WERI-Rb-1 (cell line): ENCODE measurements around the gene DOCK7.

Experiments used
- DNase-seq: peaks from one replicate; pipeline ENCODE4 v3.0.0-alpha.2; 2020
- H3K27ac ChIP-seq: fragments of 250-450 bp; sonication (Bioruptor Pico); 2 replicates; pipeline ENCODE4 v1.5.1; 2020; ENCODE audit warnings: mild to moderate bottlenecking, moderate library complexity
- H3K27me3 ChIP-seq: fragments of 250-450 bp; sonication (Bioruptor Pico); 2 replicates; pipeline ENCODE4 v1.5.1; 2021; ENCODE audit warnings: mild to moderate bottlenecking, low read depth, moderate library complexity; ENCODE audit not compliant: insufficient read depth, severe bottlenecking
- H3K36me3 ChIP-seq: fragments of 250-450 bp; sonication (Bioruptor Pico); 2 replicates; pipeline ENCODE4 v1.5.1; 2020; ENCODE audit warnings: mild to moderate bottlenecking, moderate library complexity
- H3K4me3 ChIP-seq: 2 replicates; pipeline ENCODE4 v1.5.1; 2011; ENCODE audit warnings: low read depth, mild to moderate bottlenecking, control low read depth, low read length
- H3K9me3 ChIP-seq: fragments of 250-450 bp; sonication (Bioruptor Pico); 2 replicates; pipeline ENCODE4 v1.5.1; 2021; ENCODE audit warnings: mild to moderate bottlenecking, moderate library complexity; ENCODE audit not compliant: severe bottlenecking
- TF ChIP-seq, protein P1 (sequence below): IDR thresholded peaks from 2 replicates; pipeline ENCODE4 v1.5.1; 2011; ENCODE audit warnings: low read depth, mild to moderate bottlenecking, control low read depth, inconsistent platforms, low read length

DOCK7 gene

DNA sequence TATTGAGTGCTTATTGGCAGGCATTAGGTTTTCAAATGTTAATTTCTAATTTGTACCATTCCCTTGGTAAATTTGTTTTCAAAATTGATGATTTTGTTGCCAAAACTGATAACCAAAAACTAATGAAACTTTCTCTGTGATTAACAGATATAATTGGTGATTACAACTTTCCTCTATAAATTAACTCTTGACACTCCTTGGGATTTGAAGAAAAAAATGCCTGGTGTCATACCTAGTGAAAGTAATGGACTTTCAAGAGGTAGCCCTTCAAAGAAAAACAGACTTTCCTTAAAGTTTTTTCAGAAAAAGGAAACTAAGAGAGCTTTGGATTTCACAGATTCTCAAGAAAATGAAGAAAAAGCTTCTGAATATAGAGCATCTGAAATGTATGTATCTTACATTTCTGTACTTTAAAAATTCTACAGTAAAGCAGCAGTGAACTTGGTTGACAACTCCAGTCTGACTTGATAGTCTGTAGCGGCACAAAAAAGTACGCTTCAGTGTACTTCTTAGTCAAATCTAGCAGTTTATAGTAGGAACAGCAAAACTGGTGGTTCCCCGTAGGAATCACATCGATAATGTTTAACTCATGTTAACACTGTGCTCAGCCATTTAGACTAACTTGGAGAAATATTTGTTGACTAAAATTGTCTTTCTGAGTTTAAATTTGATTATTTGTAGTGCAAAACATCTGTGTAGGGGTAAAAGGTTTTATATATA, 248.4 kb downstream of the DOCK7 start:
- TF ChIP-seq, protein P1, sequence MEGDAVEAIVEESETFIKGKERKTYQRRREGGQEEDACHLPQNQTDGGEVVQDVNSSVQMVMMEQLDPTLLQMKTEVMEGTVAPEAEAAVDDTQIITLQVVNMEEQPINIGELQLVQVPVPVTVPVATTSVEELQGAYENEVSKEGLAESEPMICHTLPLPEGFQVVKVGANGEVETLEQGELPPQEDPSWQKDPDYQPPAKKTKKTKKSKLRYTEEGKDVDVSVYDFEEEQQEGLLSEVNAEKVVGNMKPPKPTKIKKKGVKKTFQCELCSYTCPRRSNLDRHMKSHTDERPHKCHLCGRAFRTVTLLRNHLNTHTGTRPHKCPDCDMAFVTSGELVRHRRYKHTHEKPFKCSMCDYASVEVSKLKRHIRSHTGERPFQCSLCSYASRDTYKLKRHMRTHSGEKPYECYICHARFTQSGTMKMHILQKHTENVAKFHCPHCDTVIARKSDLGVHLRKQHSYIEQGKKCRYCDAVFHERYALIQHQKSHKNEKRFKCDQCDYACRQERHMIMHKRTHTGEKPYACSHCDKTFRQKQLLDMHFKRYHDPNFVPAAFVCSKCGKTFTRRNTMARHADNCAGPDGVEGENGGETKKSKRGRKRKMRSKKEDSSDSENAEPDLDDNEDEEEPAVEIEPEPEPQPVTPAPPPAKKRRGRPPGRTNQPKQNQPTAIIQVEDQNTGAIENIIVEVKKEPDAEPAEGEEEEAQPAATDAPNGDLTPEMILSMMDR, result no peak
- no peak for DNase-seq
- Histone ChIP-seq H3K27me3 (no peaks in the 10 kb centered on the region), H3K9me3 (no peaks in the 10 kb centered on the region), H3K4me3 (peak overlapping the region; percentile 7; the same call in 1 of the 2 replicates), H3K27ac (no peak overlapping the region), H3K36me3 (peaks cover 68% of the 10 kb centered on the region)

- H3K9me3 ChIP-seq, result no peaks in the 10 kb centered on the region
- TF ChIP-seq, protein P1, result no peak
- H3K27ac ChIP-seq, result peak overlapping the region; percentile 100
- no peaks in the 10 kb centered on the region for H3K27me3 ChIP-seq
- peak overlapping the region; percentile 93 for H3K4me3 ChIP-seq
- DNase-seq, result no peak
- H3K36me3 ChIP-seq, result peaks cover 51% of the 10 kb centered on the region
Measured at GRCh38 chr1:62438163-62438562, 250.0 kb downstream of the DOCK7 start.

- Histone ChIP-seq H3K27me3 (no peaks in the 10 kb centered on the region), H3K36me3 (peaks cover 44% of the 10 kb centered on the region), H3K4me3 (peak overlapping the region; percentile 93), H3K9me3 (no peaks in the 10 kb centered on the region), H3K27ac (peak overlapping the region; percentile 100)
- TF ChIP-seq, protein P1, result no peak
- no peak for DNase-seq
Measured at GRCh38 chr1:62437273-62437940, 250.8 kb downstream of the DOCK7 start.

DNA sequence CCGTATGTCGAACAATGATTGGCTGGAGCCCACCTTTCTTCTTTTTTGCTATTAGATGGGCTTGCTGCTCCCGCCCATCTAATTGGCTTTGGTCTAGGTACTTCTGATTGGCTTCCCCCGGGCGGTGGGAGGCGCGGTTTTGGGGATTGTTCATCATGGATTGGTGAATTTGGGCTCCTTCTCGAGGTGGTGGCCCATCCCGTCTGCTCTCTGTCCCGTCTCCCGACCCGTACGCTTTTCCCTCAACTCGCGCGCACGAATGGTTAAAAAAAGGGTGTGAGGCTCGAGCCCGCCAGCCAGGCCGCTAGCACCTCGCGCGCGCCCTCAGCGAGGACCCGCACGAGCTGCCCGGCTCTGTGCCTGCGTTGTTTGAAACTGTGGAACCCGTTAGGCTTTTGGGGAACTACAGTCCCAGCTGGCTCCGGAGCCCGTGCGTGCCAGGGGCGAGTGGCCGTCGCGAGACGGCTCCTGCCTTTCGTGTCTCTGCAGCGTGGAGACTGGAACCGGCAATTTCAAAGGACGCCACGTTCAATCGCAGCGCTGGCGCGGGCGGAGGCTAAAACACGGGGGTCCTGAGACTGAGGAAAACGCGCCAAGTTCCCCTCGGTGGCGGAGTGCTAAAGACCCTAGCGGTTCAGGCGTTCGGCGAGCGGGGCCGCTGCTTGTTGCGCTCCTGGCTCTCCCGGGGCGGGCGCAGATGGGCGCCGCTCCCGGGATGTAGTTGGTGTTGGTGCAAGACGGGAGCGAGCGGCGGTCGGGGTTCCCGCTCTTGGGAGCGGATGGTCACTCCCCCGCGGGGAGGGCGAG, 251.5 kb downstream of the DOCK7 start, which contains the start of gene USP1:
Gene USP1, plus strand, starts transcription at position 584 of the 807 bp plus-strand sequence. CDS start 2,819 bp downstream, outside the sequence.
- TF ChIP-seq, protein P1, result no peak
- Histone ChIP-seq H3K4me3 (peak within 1 kb of the TSS; percentile 93), H3K9me3 (no peaks in the 10 kb centered on the region), H3K36me3 (peaks cover 36% of the 10 kb centered on the region), H3K27ac (peak within 1 kb of the TSS; percentile 100), H3K27me3 (no peaks in the 10 kb centered on the region)
- DNase-seq, result peak; percentile 99

GRCh38 chr1:62436039-62436465, 252.1 kb downstream of the DOCK7 start:
- H3K4me3 ChIP-seq, result peak overlapping the region; percentile 84
- no peaks in the 10 kb centered on the region for H3K9me3 ChIP-seq
- H3K36me3 ChIP-seq, result peaks cover 30% of the 10 kb centered on the region
- TF ChIP-seq, protein P1, result no peak
- no peak for DNase-seq
- H3K27ac ChIP-seq, result peak overlapping the region; percentile 100
- H3K27me3 ChIP-seq, result no peaks in the 10 kb centered on the region
